ENCODE results near the gene INTS6. TPM values are rescaled to one million over a fixed set of nuclear protein-coding genes. Genes with fewer than 3 reads are reported as not detected.

INTS6 gene
- total and polyA plus RNA-seq, 8 donors, result 25.0 to 47.3 (median 41.8) TPM

- Histone ChIP-seq H3K4me3 (no peak overlapping the region), H3K36me3 (no peaks in the 10 kb centered on the region), H3K4me1 (no peaks in the 10 kb centered on the region), H3K27me3 (no peaks in the 10 kb centered on the region), H3K9me3 (no peaks in the 10 kb centered on the region), H3K27ac (no peak overlapping the region)
- ATAC-seq (no peak), DNase-seq (no peak)
- no peak for TF ChIP-seq CTCF (IDR thresholded peaks at IDR 0.05)
- intact Hi-C loops (cut with DNase I), result no loop called here
These were observed 130.0 kb downstream of the INTS6 start for GRCh38 chr13:51322826-51323225.

GRCh38 chr13:51321836-51322235 is 131.0 kb downstream of the INTS6 start:
- TF ChIP-seq CTCF (IDR thresholded peaks at IDR 0.05), result no peak
- H3K9me3 ChIP-seq, result no peaks in the 10 kb centered on the region
- H3K36me3 ChIP-seq, result no peaks in the 10 kb centered on the region
- H3K27ac ChIP-seq, result no peak overlapping the region
- H3K27me3 ChIP-seq, result no peaks in the 10 kb centered on the region
- intact Hi-C loops (cut with DNase I), result no loop called here
- ATAC-seq, result no peak
- no peak overlapping the region for H3K4me3 ChIP-seq
- DNase-seq, result no peak
- no peaks in the 10 kb centered on the region for H3K4me1 ChIP-seq

GRCh38 chr13:51318876-51319275 is 134.0 kb downstream of the INTS6 start:
- DNase-seq (no peak), ATAC-seq (no peak)
- Histone ChIP-seq H3K27ac (no peak overlapping the region), H3K4me1 (no peaks in the 10 kb centered on the region), H3K4me3 (no peak overlapping the region), H3K36me3 (no peaks in the 10 kb centered on the region), H3K27me3 (no peaks in the 10 kb centered on the region), H3K9me3 (no peaks in the 10 kb centered on the region)
- TF ChIP-seq CTCF (IDR thresholded peaks at IDR 0.05), result no peak
- intact Hi-C loops (cut with DNase I), result no loop called here

- Histone ChIP-seq H3K4me3 (no peak overlapping the region), H3K9me3 (no peaks in the 10 kb centered on the region), H3K27me3 (no peaks in the 10 kb centered on the region), H3K36me3 (no peaks in the 10 kb centered on the region), H3K4me1 (no peaks in the 10 kb centered on the region), H3K27ac (no peak overlapping the region)
- peak; percentile 70 for ATAC-seq
- no peak for TF ChIP-seq CTCF (IDR thresholded peaks at IDR 0.05)
- DNase-seq, result no peak
- intact Hi-C loops (cut with DNase I), result no loop called here
These were observed 134.8 kb downstream of the INTS6 start for GRCh38 chr13:51318015-51318414.

- H3K4me3 ChIP-seq, result no peak overlapping the region
- H3K4me1 ChIP-seq, result no peaks in the 10 kb centered on the region
- no peak for TF ChIP-seq CTCF (IDR thresholded peaks at IDR 0.05)
- no peak for ATAC-seq
- no peaks in the 10 kb centered on the region for H3K9me3 ChIP-seq
- no peaks in the 10 kb centered on the region for H3K36me3 ChIP-seq
- intact Hi-C loops (cut with DNase I), result no loop called here
- H3K27me3 ChIP-seq, result no peaks in the 10 kb centered on the region
- no peak for DNase-seq
- no peak overlapping the region for H3K27ac ChIP-seq
These were observed 135.6 kb downstream of the INTS6 start for GRCh38 chr13:51317262-51317661.

Data from left lung (tissue), 10 donors.